PC-3 (cell line): Measurements from ENCODE around the gene PLPPR4. TPM values are rescaled to one million over a fixed set of nuclear protein-coding genes. Genes with fewer than 3 reads are reported as not detected.

Experiments used
- ATAC-seq: fragments of 200-7000 bp; cut with Tn5 transposase; 2 replicates; pipeline ENCODE4 v1.9.1; 2020; ENCODE audit warnings: mild to moderate bottlenecking, moderate library complexity
- BruUV-seq: library from RNA; stranded (reverse); fragments of 400-500 nt; replicated peaks from 2 replicates; lab custom pipeline; 2021; lab: Mats Ljungman, UMichigan
- CTCF ChIA-PET: fragments of 300-600 bp; sonication (Branson Sonifier 250); formaldehyde crosslinking; loops from one replicate; lab custom pipeline; 2022; ENCODE audit warnings: antibody characterized with exemption; lab: Charles Lee
- POLR2A ChIA-PET: fragments of 300-600 bp; sonication (Branson Sonifier 250); formaldehyde crosslinking; loops from one replicate; lab custom pipeline; 2022; ENCODE audit warnings: antibody characterized with exemption; ENCODE audit not compliant: unreplicated experiment; lab: Charles Lee
- DNase-seq: peaks from one replicate; pipeline ENCODE4 v3.0.0-alpha.2; 2015
- H2AFZ ChIP-seq: fragments of 300-600 bp; sonication (generic); 2 replicates; pipeline ENCODE4 v1.6.0; 2016; ENCODE audit warnings: antibody characterized with exemption, low read length
- H3F3A ChIP-seq: fragments of 300-600 bp; sonication (generic); one replicate; pipeline ENCODE4 v1.6.0; 2017; ENCODE audit warnings: antibody characterized with exemption, low read length, control low read depth, mild to moderate bottlenecking; ENCODE audit not compliant: unreplicated experiment
- H3K27ac ChIP-seq: fragments of 300-600 bp; sonication (generic); 2 replicates; pipeline ENCODE4 v1.5.1; 2016; ENCODE audit warnings: mild to moderate bottlenecking, low read length
- H3K27me3 ChIP-seq: fragments of 300-600 bp; sonication (generic); 2 replicates; pipeline ENCODE4 v1.6.1; 2016; ENCODE audit warnings: low read length, mixed read lengths
- H3K36me3 ChIP-seq: fragments of 300-600 bp; sonication (generic); 2 replicates; pipeline ENCODE4 v1.6.1; 2016; ENCODE audit warnings: low read depth, mixed run types, low read length, mixed read lengths
- H3K4me1 ChIP-seq: fragments of 300-600 bp; sonication (generic); 2 replicates; pipeline ENCODE4 v1.5.1; 2016; ENCODE audit warnings: low read length; ENCODE audit not compliant: insufficient read depth
- H3K4me2 ChIP-seq: fragments of 300-600 bp; sonication (generic); 2 replicates; pipeline ENCODE4 v1.6.0; 2016; ENCODE audit warnings: low read length
- H3K4me3 ChIP-seq: fragments of 300-600 bp; sonication (generic); 2 replicates; pipeline ENCODE4 v1.5.1; 2016; ENCODE audit warnings: mild to moderate bottlenecking, low read length, mixed read lengths
- H3K79me2 ChIP-seq: fragments of 300-600 bp; sonication (generic); 2 replicates; pipeline ENCODE4 v1.6.1; 2017; ENCODE audit warnings: low read length, mixed read lengths
- H3K9ac ChIP-seq: fragments of 300-600 bp; sonication (generic); 2 replicates; pipeline ENCODE4 v1.6.0; 2016; ENCODE audit warnings: mild to moderate bottlenecking, low read length
- H3K9me2 ChIP-seq: fragments of 300-600 bp; sonication (generic); replicated peaks from 2 replicates; pipeline ENCODE4 v1.6.1; 2016; ENCODE audit warnings: mixed run types, low read length, mixed read lengths
- H3K9me3 ChIP-seq: fragments of 300-600 bp; sonication (generic); 2 replicates; pipeline ENCODE4 v1.6.1; 2016; ENCODE audit warnings: low read length, mixed read lengths
- H4K20me1 ChIP-seq: fragments of 300-600 bp; sonication (generic); 2 replicates; pipeline ENCODE4 v1.6.1; 2016; ENCODE audit warnings: low read length, mixed read lengths
- CTCF ChIP-seq: fragments of 300-600 bp; sonication (generic); conservative IDR thresholded peaks from 2 replicates; pipeline ENCODE4 v1.5.1; 2017; ENCODE audit warnings: antibody characterized with exemption, low read depth, mild to moderate bottlenecking, low read length
- EZH2 ChIP-seq: fragments of 300-600 bp; sonication (generic); IDR thresholded peaks from one replicate; pipeline ENCODE4 v1.6.1; 2017; ENCODE audit warnings: antibody characterized with exemption, mild to moderate bottlenecking, low read length; ENCODE audit not compliant: unreplicated experiment
- EZH2phosphoT487 ChIP-seq: fragments of 300-600 bp; sonication (generic); IDR thresholded peaks from 2 replicates; pipeline ENCODE4 v1.6.1; 2018; ENCODE audit warnings: mild to moderate bottlenecking, antibody characterized with exemption, low read length, borderline replicate concordance
- intact Hi-C: fragments of 100-400 bp; cut with micrococcal nuclease; formaldehyde crosslinking; loops from 2 replicates; pipeline ENCODE4 v1.9.0; 2023
- total RNA-seq: library from RNA; depleted of rRNA; stranded (reverse); fragments of >200 nt; gene quantifications from 2 replicates; pipeline ENCODE4 v1.2.3, GENCODE V29; 2014

Gene PLPPR4
- total RNA-seq, 1 experiment from 2014 or later: 0.44 TPM

- Histone ChIP-seq H3K9me2 (no peaks in the 10 kb centered on the region), H3K27me3 (no peaks in the 10 kb centered on the region), H4K20me1 (no peaks in the 10 kb centered on the region), H3K79me2 (no peaks in the 10 kb centered on the region), H3F3A (no peaks in the 10 kb centered on the region), H3K36me3 (no peaks in the 10 kb centered on the region), H3K9me3 (no peaks in the 10 kb centered on the region), H3K4me3 (no peak overlapping the region), H3K4me1 (no peaks in the 10 kb centered on the region), H2AFZ (no peak overlapping the region), H3K4me2 (no peak overlapping the region), H3K27ac (no peak overlapping the region), H3K9ac (no peak overlapping the region)
- intact Hi-C loops: no loop called here
- BruUV-seq: no TSS peak
- ChIA-PET POLR2A (no interaction called here), CTCF (no interaction called here)
- ATAC-seq: no peak
- DNase-seq: no peak
- TF ChIP-seq EZH2phosphoT487 (no peak), CTCF (no peak), EZH2 (no peak)
Measured at GRCh38 chr1:99268021-99268420, 3.7 kb downstream of the PLPPR4 start.

- Histone ChIP-seq H2AFZ (no peak overlapping the region), H3K4me1 (no peaks in the 10 kb centered on the region), H3K4me2 (no peak overlapping the region), H3K9me2 (no peaks in the 10 kb centered on the region), H3K9me3 (no peaks in the 10 kb centered on the region), H3K9ac (no peak overlapping the region), H3K27ac (no peak overlapping the region), H3K79me2 (no peaks in the 10 kb centered on the region), H3F3A (no peaks in the 10 kb centered on the region), H3K4me3 (no peak overlapping the region), H4K20me1 (no peaks in the 10 kb centered on the region), H3K36me3 (no peaks in the 10 kb centered on the region), H3K27me3 (no peaks in the 10 kb centered on the region)
- ChIA-PET POLR2A (no interaction called here), CTCF (no interaction called here)
- no peak for DNase-seq
- TF ChIP-seq EZH2phosphoT487: no peak
- TF ChIP-seq CTCF: no peak
- no peak for TF ChIP-seq EZH2
- BruUV-seq: no TSS peak
- ATAC-seq: no peak; the same call in 1 of the 2 replicates
- intact Hi-C loops: no loop called here
Measured at GRCh38 chr1:99269321-99269720, 5.0 kb downstream of the PLPPR4 start.

GRCh38 chr1:99270646-99271045, 6.4 kb downstream of the PLPPR4 start:
- no peaks in the 10 kb centered on the region for H3K36me3 ChIP-seq
- no peaks in the 10 kb centered on the region for H3K27me3 ChIP-seq
- H2AFZ ChIP-seq: no peak overlapping the region
- no peak overlapping the region for H3K9ac ChIP-seq
- H3K27ac ChIP-seq: no peak overlapping the region
- H3K4me1 ChIP-seq: no peaks in the 10 kb centered on the region
- H4K20me1 ChIP-seq: no peaks in the 10 kb centered on the region
- no peaks in the 10 kb centered on the region for H3K79me2 ChIP-seq
- intact Hi-C loops: no loop called here
- no peak for DNase-seq
- no TSS peak for BruUV-seq
- ChIA-PET POLR2A (no interaction called here), CTCF (no interaction called here)
- no peak overlapping the region for H3K4me2 ChIP-seq
- no peaks in the 10 kb centered on the region for H3K9me3 ChIP-seq
- H3K9me2 ChIP-seq: no peaks in the 10 kb centered on the region
- no peak for ATAC-seq
- no peak for TF ChIP-seq EZH2
- TF ChIP-seq CTCF: no peak
- TF ChIP-seq EZH2phosphoT487: no peak
- no peak overlapping the region for H3K4me3 ChIP-seq
- H3F3A ChIP-seq: no peaks in the 10 kb centered on the region
